Neural cell (in vitro differentiated cells): ENCODE results near the gene FGF9. TPM values are rescaled to one million over a fixed set of nuclear protein-coding genes. Genes with fewer than 3 reads are reported as not detected.

ENCODE experiments used
- H2AFZ ChIP-seq: fragments of 200-600, 300-800 bp; sonication (generic), shearing (Covaris generic); 2 replicates; pipeline ENCODE4 v1.6.0; 2014; ENCODE audit warnings: low read depth, mild to moderate bottlenecking, antibody characterized with exemption, low read length, moderate library complexity
- H3F3A ChIP-seq: fragments of 200-600 bp; shearing (Covaris generic); 2 replicates; pipeline ENCODE4 v1.6.1; 2016; ENCODE audit warnings: mild to moderate bottlenecking, moderate library complexity, mixed read lengths, antibody characterized with exemption, low read length; ENCODE audit not compliant: insufficient read depth, poor library complexity, severe bottlenecking
- H3K27ac ChIP-seq: fragments of 200-600, 300-800 bp; sonication (generic), shearing (Covaris generic); 2 replicates; pipeline ENCODE4 v1.5.1; 2014; ENCODE audit warnings: mild to moderate bottlenecking, low read length, moderate library complexity
- H3K27me3 ChIP-seq: fragments of 300-800, 200-600 bp; sonication (generic), shearing (Covaris generic); 2 replicates; pipeline ENCODE4 v1.6.0; 2014; ENCODE audit warnings: mild to moderate bottlenecking, low read depth, low read length, moderate library complexity; ENCODE audit not compliant: insufficient read depth
- H3K36me3 ChIP-seq: fragments of 300-800, 200-600 bp; sonication (generic), shearing (Covaris generic); 2 replicates; pipeline ENCODE4 v1.5.1; 2014; ENCODE audit warnings: mild to moderate bottlenecking, antibody characterized with exemption, low read length, moderate library complexity; ENCODE audit not compliant: insufficient read depth
- H3K4me2 ChIP-seq: fragments of 300-800, 200-600 bp; sonication (generic), shearing (Covaris generic); 2 replicates; pipeline ENCODE4 v1.6.0; 2014; ENCODE audit warnings: mild to moderate bottlenecking, low read length
- H3K4me3 ChIP-seq: fragments of 300-800, 200-600 bp; sonication (generic), shearing (Covaris generic); 2 replicates; pipeline ENCODE4 v1.5.1; 2014; ENCODE audit warnings: mild to moderate bottlenecking, low read length, moderate library complexity
- H3K79me2 ChIP-seq: fragments of 200-600 bp; shearing (Covaris generic); replicated peaks from 2 replicates; pipeline ENCODE4 v1.6.0; 2014; ENCODE audit warnings: mild to moderate bottlenecking, low read length, moderate library complexity; ENCODE audit not compliant: insufficient read depth
- H3K9ac ChIP-seq: fragments of 300-800, 200-600 bp; sonication (generic), shearing (Covaris generic); 2 replicates; pipeline ENCODE4 v1.6.1; 2016; ENCODE audit warnings: mild to moderate bottlenecking, low read length, mixed read lengths
- H3K9me2 ChIP-seq: fragments of 200-600 bp; shearing (Covaris generic); 2 replicates; pipeline ENCODE4 v1.6.1; 2016; ENCODE audit warnings: mild to moderate bottlenecking, low read length, mixed read lengths; ENCODE audit not compliant: insufficient read depth
- H3K9me3 ChIP-seq: fragments of 200-600, 300-800 bp; sonication (generic), shearing (Covaris generic); 2 replicates; pipeline ENCODE4 v1.6.1; 2016; ENCODE audit warnings: mild to moderate bottlenecking, mixed run types, low read length, moderate library complexity, mixed read lengths
- H4K20me1 ChIP-seq: fragments of 200-600 bp; shearing (Covaris generic); 2 replicates; pipeline ENCODE4 v1.6.1; 2016; ENCODE audit warnings: mild to moderate bottlenecking, mixed run types; ENCODE audit not compliant: insufficient read depth
- EP300 ChIP-seq: fragments of 450-650 bp; conservative IDR thresholded peaks from 2 replicates; pipeline ENCODE4 v1.6.1; 2014; ENCODE audit warnings: antibody characterized with exemption, mild to moderate bottlenecking, moderate library complexity; ENCODE audit not compliant: poor library complexity, severe bottlenecking
- EZH2 ChIP-seq: fragments of 200-600, 300-800 bp; shearing (Covaris generic), sonication (generic); IDR thresholded peaks from 2 replicates; pipeline ENCODE4 v1.6.1; 2014; ENCODE audit warnings: antibody characterized with exemption, low read length, borderline replicate concordance, mild to moderate bottlenecking; ENCODE audit not compliant: insufficient read depth, poor library complexity, severe bottlenecking
- POLR2AphosphoS5 ChIP-seq: IDR thresholded peaks from 2 replicates; pipeline ENCODE4 v1.6.1; 2012
- RAD21 ChIP-seq: fragments of 450-650 bp; conservative IDR thresholded peaks from 2 replicates; pipeline ENCODE4 v1.6.1; 2014; ENCODE audit warnings: antibody characterized with exemption, mild to moderate bottlenecking, moderate library complexity
- SMC3 ChIP-seq: fragments of 450-650 bp; conservative IDR thresholded peaks from 2 replicates; pipeline ENCODE4 v1.6.1; 2014; ENCODE audit warnings: antibody characterized with exemption, mild to moderate bottlenecking, moderate library complexity; ENCODE audit not compliant: poor library complexity
- TAF1 ChIP-seq: IDR thresholded peaks from 2 replicates; pipeline ENCODE4 v1.6.1; 2012; ENCODE audit warnings: low read depth
- polyA plus RNA-seq: library from polyadenylated mRNA; depleted of rRNA; stranded (reverse); fragments of >200 nt; gene quantifications from 2 replicates; pipeline ENCODE4 v1.2.3, GENCODE V29; 2014
- TF ChIP-seq, protein P1 (sequence below): fragments of 450-650 bp; IDR thresholded peaks from 2 replicates; pipeline ENCODE4 v1.5.1; 2014; ENCODE audit warnings: antibody characterized with exemption, mild to moderate bottlenecking, moderate library complexity; ENCODE audit not compliant: poor library complexity, severe bottlenecking
- TF ChIP-seq, protein P2 (sequence below): IDR thresholded peaks from 2 replicates; pipeline ENCODE4 v1.6.1; 2012; ENCODE audit warnings: borderline replicate concordance

FGF9 gene
- polyA plus RNA-seq, 1 donor from 2014 or later: 29.4 TPM

DNA sequence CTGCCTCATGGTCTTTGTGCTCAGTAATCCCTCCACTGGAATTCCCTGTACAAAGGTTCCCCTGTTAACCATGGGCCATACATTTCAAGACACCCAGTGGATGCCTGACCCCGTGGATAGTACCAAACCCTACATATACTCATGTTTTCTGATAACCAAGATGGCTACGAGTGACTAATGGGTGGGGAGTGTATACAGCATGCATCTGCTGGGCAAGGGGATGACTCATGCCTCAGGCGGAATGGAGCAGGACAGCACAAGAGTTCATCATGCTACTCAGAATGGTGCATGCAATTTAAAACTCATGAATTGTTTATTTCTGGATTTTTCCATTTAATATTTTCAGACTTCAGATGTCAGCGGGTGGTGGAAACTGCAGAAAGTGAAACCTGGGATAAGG lies 13.3 kb upstream of the FGF9 start:
- no peaks in the 10 kb centered on the region for H3K9me3 ChIP-seq
- H3F3A ChIP-seq: no peaks in the 10 kb centered on the region
- H3K27me3 ChIP-seq: no peaks in the 10 kb centered on the region
- H3K27ac ChIP-seq: no peak overlapping the region
- no peak overlapping the region for H2AFZ ChIP-seq
- H3K9me2 ChIP-seq: no peaks in the 10 kb centered on the region
- no peaks in the 10 kb centered on the region for H3K79me2 ChIP-seq
- no peaks in the 10 kb centered on the region for H3K36me3 ChIP-seq
- no peaks in the 10 kb centered on the region for H4K20me1 ChIP-seq
- TF ChIP-seq, protein P1, sequence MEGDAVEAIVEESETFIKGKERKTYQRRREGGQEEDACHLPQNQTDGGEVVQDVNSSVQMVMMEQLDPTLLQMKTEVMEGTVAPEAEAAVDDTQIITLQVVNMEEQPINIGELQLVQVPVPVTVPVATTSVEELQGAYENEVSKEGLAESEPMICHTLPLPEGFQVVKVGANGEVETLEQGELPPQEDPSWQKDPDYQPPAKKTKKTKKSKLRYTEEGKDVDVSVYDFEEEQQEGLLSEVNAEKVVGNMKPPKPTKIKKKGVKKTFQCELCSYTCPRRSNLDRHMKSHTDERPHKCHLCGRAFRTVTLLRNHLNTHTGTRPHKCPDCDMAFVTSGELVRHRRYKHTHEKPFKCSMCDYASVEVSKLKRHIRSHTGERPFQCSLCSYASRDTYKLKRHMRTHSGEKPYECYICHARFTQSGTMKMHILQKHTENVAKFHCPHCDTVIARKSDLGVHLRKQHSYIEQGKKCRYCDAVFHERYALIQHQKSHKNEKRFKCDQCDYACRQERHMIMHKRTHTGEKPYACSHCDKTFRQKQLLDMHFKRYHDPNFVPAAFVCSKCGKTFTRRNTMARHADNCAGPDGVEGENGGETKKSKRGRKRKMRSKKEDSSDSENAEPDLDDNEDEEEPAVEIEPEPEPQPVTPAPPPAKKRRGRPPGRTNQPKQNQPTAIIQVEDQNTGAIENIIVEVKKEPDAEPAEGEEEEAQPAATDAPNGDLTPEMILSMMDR: no peak
- TF ChIP-seq EZH2 (no peak), EP300 (no peak), TAF1 (no peak), RAD21 (no peak), SMC3 (no peak)
- no peak overlapping the region for H3K9ac ChIP-seq
- no peak overlapping the region for H3K4me3 ChIP-seq
- no peak overlapping the region for H3K4me2 ChIP-seq

DNA sequence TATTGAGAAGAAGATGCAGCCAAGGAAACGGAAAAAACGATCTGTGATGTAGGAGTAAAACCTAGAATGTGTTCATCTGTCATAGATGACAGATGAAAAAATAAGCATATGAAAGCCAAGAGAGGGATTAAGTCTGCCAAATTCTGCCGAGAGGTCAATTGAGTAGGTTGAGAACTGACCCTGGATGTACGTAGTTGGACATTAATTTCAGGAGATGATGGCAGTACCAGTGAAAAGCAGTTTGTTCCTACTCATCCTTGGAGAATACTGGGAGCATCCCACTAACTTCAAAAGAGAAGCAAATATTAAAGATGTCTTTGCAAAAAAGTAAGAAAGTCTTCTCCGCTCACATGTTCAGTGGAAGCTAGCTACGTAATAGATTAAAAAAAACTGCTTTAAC lies 11.8 kb upstream of the FGF9 start:
- H3K9me3 ChIP-seq: no peaks in the 10 kb centered on the region
- H3K27me3 ChIP-seq: no peaks in the 10 kb centered on the region
- no peaks in the 10 kb centered on the region for H3F3A ChIP-seq
- no peak overlapping the region for H3K4me2 ChIP-seq
- no peaks in the 10 kb centered on the region for H3K9me2 ChIP-seq
- H3K79me2 ChIP-seq: no peaks in the 10 kb centered on the region
- no peaks in the 10 kb centered on the region for H3K36me3 ChIP-seq
- no peak overlapping the region for H3K4me3 ChIP-seq
- H4K20me1 ChIP-seq: no peaks in the 10 kb centered on the region
- H2AFZ ChIP-seq: no peak overlapping the region
- no peak overlapping the region for H3K27ac ChIP-seq
- TF ChIP-seq, protein P1: no peak
- TF ChIP-seq, protein P2, sequence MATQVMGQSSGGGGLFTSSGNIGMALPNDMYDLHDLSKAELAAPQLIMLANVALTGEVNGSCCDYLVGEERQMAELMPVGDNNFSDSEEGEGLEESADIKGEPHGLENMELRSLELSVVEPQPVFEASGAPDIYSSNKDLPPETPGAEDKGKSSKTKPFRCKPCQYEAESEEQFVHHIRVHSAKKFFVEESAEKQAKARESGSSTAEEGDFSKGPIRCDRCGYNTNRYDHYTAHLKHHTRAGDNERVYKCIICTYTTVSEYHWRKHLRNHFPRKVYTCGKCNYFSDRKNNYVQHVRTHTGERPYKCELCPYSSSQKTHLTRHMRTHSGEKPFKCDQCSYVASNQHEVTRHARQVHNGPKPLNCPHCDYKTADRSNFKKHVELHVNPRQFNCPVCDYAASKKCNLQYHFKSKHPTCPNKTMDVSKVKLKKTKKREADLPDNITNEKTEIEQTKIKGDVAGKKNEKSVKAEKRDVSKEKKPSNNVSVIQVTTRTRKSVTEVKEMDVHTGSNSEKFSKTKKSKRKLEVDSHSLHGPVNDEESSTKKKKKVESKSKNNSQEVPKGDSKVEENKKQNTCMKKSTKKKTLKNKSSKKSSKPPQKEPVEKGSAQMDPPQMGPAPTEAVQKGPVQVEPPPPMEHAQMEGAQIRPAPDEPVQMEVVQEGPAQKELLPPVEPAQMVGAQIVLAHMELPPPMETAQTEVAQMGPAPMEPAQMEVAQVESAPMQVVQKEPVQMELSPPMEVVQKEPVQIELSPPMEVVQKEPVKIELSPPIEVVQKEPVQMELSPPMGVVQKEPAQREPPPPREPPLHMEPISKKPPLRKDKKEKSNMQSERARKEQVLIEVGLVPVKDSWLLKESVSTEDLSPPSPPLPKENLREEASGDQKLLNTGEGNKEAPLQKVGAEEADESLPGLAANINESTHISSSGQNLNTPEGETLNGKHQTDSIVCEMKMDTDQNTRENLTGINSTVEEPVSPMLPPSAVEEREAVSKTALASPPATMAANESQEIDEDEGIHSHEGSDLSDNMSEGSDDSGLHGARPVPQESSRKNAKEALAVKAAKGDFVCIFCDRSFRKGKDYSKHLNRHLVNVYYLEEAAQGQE: no peak
- TF ChIP-seq POLR2AphosphoS5: no peak
- no peak for TF ChIP-seq RAD21
- TF ChIP-seq TAF1: no peak
- no peak for TF ChIP-seq EZH2
- H3K9ac ChIP-seq: no peak overlapping the region
